OCI-LY3 (cell line): ENCODE data around the gene OXT.

Experiments used
- H2AFZ ChIP-seq: fragments of 200-600, 300-600 bp; shearing (Covaris generic); 2 replicates; pipeline ENCODE4 v1.6.0; 2014; ENCODE audit warnings: antibody characterized with exemption, low read depth, low read length
- H3K27ac ChIP-seq: fragments of 200-600, 300-600 bp; sonication (generic); 2 replicates; pipeline ENCODE4 v1.5.1; 2014; ENCODE audit warnings: mild to moderate bottlenecking, low read length, moderate library complexity, mixed read lengths
- H3K27me3 ChIP-seq: fragments of 200-600, 300-600 bp; sonication (generic); 2 replicates; pipeline ENCODE4 v1.6.1; 2014; ENCODE audit warnings: low read depth, low read length, mixed read lengths
- H3K36me3 ChIP-seq: fragments of 200-600, 300-600 bp; sonication (generic); replicated peaks from 2 replicates; pipeline ENCODE3; 2014; ENCODE audit warnings: low read depth, low read length, mixed read lengths
- H3K4me1 ChIP-seq: fragments of 300-600, 200-600 bp; sonication (generic); 2 replicates; pipeline ENCODE4 v1.6.1; 2014; ENCODE audit warnings: low read length, mixed read lengths
- H3K4me2 ChIP-seq: fragments of 200-600, 300-600 bp; sonication (generic); 2 replicates; pipeline ENCODE4 v1.6.1; 2014; ENCODE audit warnings: low read length, mixed read lengths
- H3K4me3 ChIP-seq: fragments of 300-600, 200-600 bp; sonication (generic); 2 replicates; pipeline ENCODE4 v1.5.1; 2014; ENCODE audit warnings: antibody characterized with exemption, mild to moderate bottlenecking, low read length, moderate library complexity
- H3K79me2 ChIP-seq: fragments of 300-600, 200-600 bp; shearing (Covaris generic); 2 replicates; pipeline ENCODE4 v1.6.1; 2014; ENCODE audit warnings: mild to moderate bottlenecking, low read length, mixed read lengths
- H3K9ac ChIP-seq: fragments of 300-600, 200-600 bp; shearing (Covaris generic); 2 replicates; pipeline ENCODE4 v1.6.0; 2014; ENCODE audit warnings: mild to moderate bottlenecking, low read length, moderate library complexity
- H3K9me3 ChIP-seq: fragments of 200-600, 300-600 bp; shearing (Covaris generic); 2 replicates; pipeline ENCODE4 v1.6.1; 2014; ENCODE audit warnings: low read length, mixed read lengths; ENCODE audit not compliant: insufficient read depth
- H4K20me1 ChIP-seq: fragments of 200-600, 300-600 bp; sonication (generic); 2 replicates; pipeline ENCODE4 v1.6.1; 2016; ENCODE audit warnings: low read length, mixed read lengths; ENCODE audit not compliant: insufficient read depth
- CTCF ChIP-seq: fragments of 200-600, 300-600 bp; sonication (generic); IDR thresholded peaks from 2 replicates; pipeline ENCODE4 v1.5.1; 2014; ENCODE audit warnings: antibody characterized with exemption, low read length, low read depth
- EZH2phosphoT487 ChIP-seq: fragments of 200-600 bp; shearing (Covaris generic); IDR thresholded peaks from 2 replicates; pipeline ENCODE4 v1.6.1; 2018; ENCODE audit warnings: antibody characterized with exemption, mixed run types, low read depth

OXT gene

GRCh38 chr20:3031524-3032147 lies 39.8 kb upstream of the OXT start:
- Histone ChIP-seq H3K9ac (no peak overlapping the region), H3K9me3 (no peaks in the 10 kb centered on the region), H3K36me3 (peaks cover 43% of the 10 kb centered on the region), H4K20me1 (no peaks in the 10 kb centered on the region), H3K4me1 (no peaks in the 10 kb centered on the region), H3K27me3 (no peaks in the 10 kb centered on the region), H3K79me2 (no peaks in the 10 kb centered on the region), H3K27ac (no peak overlapping the region), H3K4me3 (no peak overlapping the region), H3K4me2 (no peak overlapping the region), H2AFZ (no peak overlapping the region)
- TF ChIP-seq EZH2phosphoT487 (no peak), CTCF (no peak)

GRCh38 chr20:3032624-3033023 lies 38.8 kb upstream of the OXT start:
- TF ChIP-seq CTCF (no peak), EZH2phosphoT487 (no peak)
- Histone ChIP-seq H4K20me1 (no peaks in the 10 kb centered on the region), H3K27me3 (no peaks in the 10 kb centered on the region), H3K27ac (no peak overlapping the region), H3K9ac (no peak overlapping the region), H3K4me2 (no peak overlapping the region), H3K4me1 (no peaks in the 10 kb centered on the region), H3K79me2 (no peaks in the 10 kb centered on the region), H3K4me3 (no peak overlapping the region), H3K9me3 (no peaks in the 10 kb centered on the region), H2AFZ (no peak overlapping the region), H3K36me3 (peaks cover 48% of the 10 kb centered on the region)

GRCh38 chr20:3037654-3038053 lies 33.8 kb upstream of the OXT start:
- Histone ChIP-seq H3K27me3 (no peaks in the 10 kb centered on the region), H4K20me1 (no peaks in the 10 kb centered on the region), H3K4me2 (no peak overlapping the region), H2AFZ (no peak overlapping the region), H3K27ac (no peak overlapping the region), H3K4me1 (no peaks in the 10 kb centered on the region), H3K36me3 (peaks cover 42% of the 10 kb centered on the region), H3K79me2 (no peaks in the 10 kb centered on the region), H3K4me3 (no peak overlapping the region), H3K9ac (no peak overlapping the region), H3K9me3 (no peaks in the 10 kb centered on the region)
- TF ChIP-seq CTCF (no peak), EZH2phosphoT487 (no peak)

- no peaks in the 10 kb centered on the region for H3K9me3 ChIP-seq
- H3K4me2 ChIP-seq: no peak overlapping the region
- no peaks in the 10 kb centered on the region for H4K20me1 ChIP-seq
- no peak overlapping the region for H2AFZ ChIP-seq
- H3K4me1 ChIP-seq: no peaks in the 10 kb centered on the region
- H3K27me3 ChIP-seq: no peaks in the 10 kb centered on the region
- H3K9ac ChIP-seq: no peak overlapping the region
- TF ChIP-seq CTCF: no peak
- TF ChIP-seq EZH2phosphoT487: no peak
- H3K4me3 ChIP-seq: no peak overlapping the region
- H3K79me2 ChIP-seq: no peaks in the 10 kb centered on the region
- no peak overlapping the region for H3K27ac ChIP-seq
- H3K36me3 ChIP-seq: peaks cover 42% of the 10 kb centered on the region
These were observed 33.0 kb upstream of the OXT start for GRCh38 chr20:3038454-3038853.
